Neural cell (in vitro differentiated cells): ENCODE data around the gene SH3RF3.

Experiments
- CTCF ChIP-seq: fragments of 450-650 bp; IDR thresholded peaks from 2 replicates; pipeline ENCODE4 v1.5.1; 2014; ENCODE audit warnings: antibody characterized with exemption, mild to moderate bottlenecking, moderate library complexity; ENCODE audit not compliant: poor library complexity, severe bottlenecking
- EZH2 ChIP-seq: fragments of 200-600, 300-800 bp; shearing (Covaris generic), sonication (generic); IDR thresholded peaks from 2 replicates; pipeline ENCODE4 v1.6.1; 2014; ENCODE audit warnings: antibody characterized with exemption, low read length, borderline replicate concordance, mild to moderate bottlenecking; ENCODE audit not compliant: insufficient read depth, poor library complexity, severe bottlenecking
- TAF1 ChIP-seq: IDR thresholded peaks from 2 replicates; pipeline ENCODE4 v1.6.1; 2012; ENCODE audit warnings: low read depth

- TF ChIP-seq EZH2 (no peak), CTCF (no peak), TAF1 (no peak)
These were observed 105.3 kb downstream of the SH3RF3 start for GRCh38 chr2:109234355-109234754.
